ENCODE measurements around the gene UNK.

- TF ChIP-seq CTCF (IDR thresholded peaks at IDR 0.05; ENCODE audit: poor library complexity) (no peak), EZH2 (IDR thresholded peaks at IDR 0.05; ENCODE audit: borderline replicate concordance) (no peak)
Measured at GRCh38 chr17:75779987-75780889, 4.4 kb upstream of the UNK start.
